Measurements from ENCODE around the gene SSBP1.
"Not testable (repeated sequence)": the region's sequence is repeated elsewhere in the genome, so short reads cannot be mapped to it uniquely, and the experiment has no call there.

The SSBP1 gene, protein sequence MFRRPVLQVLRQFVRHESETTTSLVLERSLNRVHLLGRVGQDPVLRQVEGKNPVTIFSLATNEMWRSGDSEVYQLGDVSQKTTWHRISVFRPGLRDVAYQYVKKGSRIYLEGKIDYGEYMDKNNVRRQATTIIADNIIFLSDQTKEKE

GRCh38 chr7:141737836-141738591 is at the start of gene SSBP1:
SSBP1 (plus strand) TSS chr7:141738358; CDS start chr7:141739167, 809 bp downstream.
- DNase-seq: peak; percentile 87

DNA sequence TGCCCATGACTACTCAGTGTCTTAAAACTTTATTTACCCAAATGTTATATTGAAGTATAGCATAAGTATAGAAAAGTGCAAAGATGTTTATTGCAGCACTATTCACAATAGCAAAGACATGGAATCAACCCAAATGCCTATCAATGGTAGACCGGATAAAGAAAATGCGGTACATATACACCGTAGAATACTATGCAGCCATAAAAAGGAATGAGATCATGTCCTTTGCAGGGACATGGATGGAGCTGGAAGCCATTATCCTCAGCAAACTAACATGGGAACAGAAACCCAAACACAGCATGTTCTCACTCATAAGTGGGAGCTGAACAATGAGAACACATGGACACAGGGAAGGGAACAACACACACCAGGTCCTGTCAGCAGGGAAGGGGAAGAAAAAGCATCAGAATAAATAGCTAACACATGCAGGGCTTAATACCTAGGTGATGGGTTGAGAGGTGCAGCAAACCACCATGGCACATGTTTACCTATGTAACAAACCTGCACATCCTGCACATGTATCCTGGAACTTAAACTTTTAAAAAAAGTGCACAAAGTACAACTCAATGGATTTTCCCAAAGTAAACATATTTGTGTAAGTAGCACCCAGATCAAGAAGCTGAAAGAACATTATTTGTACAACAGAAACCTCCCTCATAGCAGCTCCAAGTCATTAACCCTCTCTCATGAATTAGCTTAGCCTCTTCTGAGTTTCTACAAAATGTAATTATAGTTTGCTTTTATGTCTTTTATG is 48.9 kb upstream of the SSBP1 start:
- not testable (repeated sequence) for DNase-seq

GRCh38 chr7:141691540-141691939 is 46.6 kb upstream of the SSBP1 start:
- no peak for DNase-seq

GRCh38 chr7:141691961-141692360 is 46.2 kb upstream of the SSBP1 start:
- no peak for DNase-seq

GRCh38 chr7:141693082-141693481 is 45.1 kb upstream of the SSBP1 start:
- DNase-seq: no peak

- DNase-seq: no peak
Measured at GRCh38 chr7:141695803-141696289, 42.3 kb upstream of the SSBP1 start.

DNA sequence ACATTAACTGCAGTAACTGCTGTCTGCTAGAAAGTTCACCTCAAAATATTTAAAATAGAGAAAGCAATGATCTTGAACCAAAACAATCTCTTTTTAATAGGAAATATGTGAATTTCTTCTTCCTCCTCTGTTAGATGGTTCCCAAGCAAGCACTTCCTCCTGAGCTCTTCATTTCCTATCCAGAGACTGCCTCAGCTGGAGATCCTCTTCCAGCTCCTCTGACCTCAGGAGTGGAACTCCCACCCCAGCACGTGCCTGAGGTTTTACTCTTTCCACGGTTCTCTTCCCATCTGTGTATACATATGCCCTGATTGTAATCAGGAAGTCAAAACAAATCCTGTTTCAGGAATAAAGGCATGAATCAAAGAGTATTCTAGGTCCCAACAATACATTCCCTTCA is 41.8 kb upstream of the SSBP1 start:
- DNase-seq: no peak

DNA sequence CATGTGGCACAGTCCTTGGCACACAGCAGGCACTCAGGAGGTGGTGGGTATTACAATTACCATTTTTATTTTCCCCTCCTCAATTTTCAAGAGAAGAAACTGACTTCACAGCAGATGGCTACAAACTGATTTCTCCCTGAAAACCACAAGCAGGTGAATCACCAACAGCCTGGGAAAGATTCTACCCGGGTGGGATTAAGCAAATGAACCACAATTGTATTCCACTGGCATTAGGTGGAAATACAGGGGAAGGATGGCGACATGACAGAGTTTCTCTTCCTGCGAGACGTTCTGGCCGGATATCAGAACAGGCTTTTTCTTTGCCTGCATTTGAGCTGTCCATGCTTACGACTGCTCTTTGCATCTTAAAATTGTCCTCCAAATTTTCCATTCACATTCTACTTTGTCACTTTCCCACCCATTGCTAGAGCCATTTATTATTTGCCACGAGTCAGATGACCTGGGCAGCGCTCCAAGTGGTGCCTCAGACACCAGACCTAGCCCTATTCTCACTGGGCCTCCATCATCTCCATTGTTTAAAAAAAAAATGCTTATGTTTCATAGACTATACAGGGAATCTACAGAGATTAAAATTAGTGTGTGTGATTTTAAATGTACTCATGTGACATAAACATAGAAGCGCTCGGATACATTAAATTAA is 40.8 kb upstream of the SSBP1 start:
- DNase-seq: no peak

GRCh38 chr7:141698247-141699015 is 39.7 kb upstream of the SSBP1 start:
- DNase-seq: no peak

DNA sequence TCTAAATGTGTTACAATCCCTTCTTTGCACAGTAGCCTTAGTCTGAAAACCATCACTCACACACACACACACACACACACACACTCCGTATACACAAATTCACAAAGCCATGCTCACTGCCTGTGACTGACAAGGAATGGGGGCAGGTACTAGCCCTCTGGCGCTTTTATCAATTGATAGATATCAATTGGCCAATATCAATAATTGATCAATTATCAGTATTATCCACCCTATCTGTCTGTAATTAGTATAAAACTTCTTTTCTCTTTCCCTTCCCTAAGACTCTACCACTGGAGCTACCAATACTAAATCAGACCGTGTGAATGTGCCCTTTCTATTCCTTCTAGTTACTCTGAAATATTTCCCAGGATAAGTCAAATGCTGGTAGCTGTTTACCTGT is 38.3 kb upstream of the SSBP1 start:
- DNase-seq: no peak

DNA sequence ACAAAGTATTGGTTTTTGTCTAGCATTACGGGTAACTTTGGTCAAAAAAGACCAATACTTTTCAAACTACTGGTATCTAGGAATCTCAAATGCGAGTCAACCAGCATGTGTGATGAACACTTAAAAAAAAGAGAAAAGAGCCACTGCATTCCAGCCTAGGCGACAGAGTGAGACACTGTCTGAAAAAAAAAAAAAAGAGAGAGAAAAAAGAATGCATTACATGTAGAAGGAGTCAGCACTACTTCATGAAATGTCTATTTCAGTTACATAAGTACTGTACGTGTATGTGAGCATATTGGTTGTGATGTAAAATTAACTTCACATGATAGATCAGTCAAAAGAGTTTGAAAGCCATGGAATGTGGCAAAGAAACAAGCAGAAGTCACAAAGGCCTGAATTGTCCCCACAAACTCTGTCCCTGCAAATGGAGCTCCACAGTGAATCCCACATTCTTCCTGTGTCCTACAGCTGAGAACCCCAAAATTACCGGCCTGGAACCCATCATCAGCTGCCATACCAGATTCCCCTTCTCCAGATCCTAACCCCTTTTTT is 37.8 kb upstream of the SSBP1 start:
- DNase-seq: no peak

DNA sequence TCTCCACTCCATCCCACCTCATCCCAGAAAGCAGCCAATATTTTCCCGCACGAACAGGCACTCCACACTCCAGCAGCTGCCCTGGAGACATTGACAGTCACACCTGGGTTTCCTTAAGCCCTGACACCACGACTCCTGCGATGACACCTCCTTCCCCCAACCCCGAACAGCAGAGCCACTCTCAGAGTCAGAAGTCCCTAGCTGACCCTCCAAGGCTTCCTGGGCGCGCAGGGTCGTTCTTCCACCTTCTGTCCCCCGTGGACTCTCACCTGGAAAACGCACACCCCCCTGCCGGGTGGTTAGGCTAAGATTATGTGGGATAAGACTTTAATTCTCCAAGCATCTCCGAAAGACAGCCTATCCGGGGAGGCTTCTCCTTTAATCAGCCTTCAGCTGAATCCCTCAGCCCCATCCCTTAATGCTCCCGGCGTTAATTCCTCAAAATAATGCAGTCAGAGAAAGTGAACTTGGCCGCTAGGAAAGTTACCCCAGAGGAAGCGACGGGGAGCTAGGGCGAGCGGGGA is 37.2 kb upstream of the SSBP1 start:
- DNase-seq: no peak

DNA sequence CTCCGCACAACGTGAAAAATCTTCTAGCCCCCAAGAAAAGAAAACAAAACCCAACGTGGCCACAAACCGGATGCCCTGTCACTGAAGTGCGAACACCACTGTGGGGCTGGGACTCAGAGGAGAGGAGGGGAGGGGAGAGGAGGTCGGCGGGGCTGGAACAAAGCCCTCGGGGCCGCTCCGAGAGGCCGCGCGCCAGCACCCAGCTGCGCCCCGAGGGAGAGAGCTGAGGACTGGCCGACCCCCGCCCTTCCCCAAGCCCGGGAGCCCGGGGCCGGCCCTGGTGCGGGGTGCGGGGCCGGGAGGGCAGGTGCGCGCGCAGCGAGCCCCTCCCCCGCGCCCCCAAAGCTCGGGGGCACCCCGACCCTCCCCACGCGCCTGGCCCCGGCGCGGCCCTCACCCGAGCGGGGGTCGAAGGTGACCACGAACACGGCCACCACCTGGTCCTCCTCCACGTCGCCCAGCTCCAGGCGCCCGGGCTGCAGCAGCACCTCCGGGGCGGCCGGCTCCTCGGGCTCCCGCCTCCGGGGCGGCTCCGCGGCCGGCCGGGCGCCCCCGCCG is 36.6 kb upstream of the SSBP1 start:
- DNase-seq: peak; percentile 58

- peak; percentile 50 for DNase-seq
Measured at GRCh38 chr7:141702047-141702567, 36.1 kb upstream of the SSBP1 start, which contains the start of gene DENND11. DENND11 (minus strand) TSS chr7:141702166; CDS start chr7:141702153, 13 bp downstream.

- no peak for DNase-seq
Measured at GRCh38 chr7:141702892-141703291, 35.3 kb upstream of the SSBP1 start.

DNA sequence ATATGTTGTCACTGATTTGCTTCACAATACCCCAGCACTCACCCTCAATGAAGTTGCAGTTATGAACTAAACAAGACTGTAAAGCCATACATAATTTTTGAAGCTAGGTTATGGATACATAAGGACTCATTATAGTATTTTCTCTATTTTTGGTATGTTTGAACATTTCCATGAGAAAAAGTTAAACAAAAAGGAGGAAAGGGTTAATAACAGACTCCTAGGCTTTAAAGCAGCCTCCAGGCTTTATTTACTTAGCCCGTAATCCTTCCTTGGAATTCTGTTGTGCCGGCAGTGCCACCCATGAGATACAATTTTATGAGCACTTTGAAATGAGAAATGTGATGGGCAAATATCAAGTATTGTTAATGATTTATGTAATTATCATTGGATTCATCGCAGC is 34.0 kb upstream of the SSBP1 start:
- no peak for DNase-seq

- no peak for DNase-seq
Measured at GRCh38 chr7:141704741-141705140, 33.4 kb upstream of the SSBP1 start.

DNA sequence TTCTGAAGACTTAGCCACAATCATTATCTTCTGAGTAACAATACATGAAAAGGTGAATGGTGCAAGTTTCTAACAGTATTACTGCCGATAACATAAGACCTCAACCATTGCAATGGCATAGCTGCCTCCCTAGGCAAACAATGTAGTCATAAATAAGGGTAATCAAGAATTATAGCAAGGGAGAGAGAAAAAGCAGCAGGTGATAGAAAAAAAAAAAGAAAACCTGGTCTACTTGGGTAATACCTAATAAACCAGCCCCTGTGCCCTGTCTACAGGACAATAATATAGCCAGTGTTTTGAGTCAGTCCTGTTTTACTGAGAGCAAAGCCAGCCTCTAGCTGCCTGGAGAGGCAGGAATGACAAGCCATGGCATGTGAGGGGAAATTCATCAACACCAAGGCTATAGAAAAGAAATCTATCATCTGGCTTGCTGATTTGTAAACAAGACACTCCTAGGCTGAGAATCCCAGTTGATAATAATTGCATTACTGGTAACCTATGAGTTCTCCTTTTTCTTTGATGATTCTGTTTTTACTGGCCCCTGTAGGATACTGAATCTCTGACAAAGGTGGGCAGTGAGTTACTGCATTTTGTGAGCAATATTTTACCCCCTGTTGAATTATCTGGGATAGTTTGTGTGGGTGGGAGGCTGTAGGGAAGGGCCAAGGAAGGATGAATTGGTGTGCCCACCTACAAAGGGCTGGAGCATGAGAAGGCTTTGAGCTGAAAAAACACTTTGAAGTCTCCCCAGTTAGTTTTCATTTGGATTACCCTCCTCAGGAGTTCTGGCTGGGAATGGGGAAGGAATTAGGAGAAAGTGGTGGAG is 31.7 kb upstream of the SSBP1 start:
- no peak for DNase-seq

GRCh38 chr7:141708351-141708750 is 29.8 kb upstream of the SSBP1 start, which contains the start of gene WEE2:
WEE2 (plus strand) TSS chr7:141708353; CDS start chr7:141708759, 406 bp downstream.
- no peak for DNase-seq

DNA sequence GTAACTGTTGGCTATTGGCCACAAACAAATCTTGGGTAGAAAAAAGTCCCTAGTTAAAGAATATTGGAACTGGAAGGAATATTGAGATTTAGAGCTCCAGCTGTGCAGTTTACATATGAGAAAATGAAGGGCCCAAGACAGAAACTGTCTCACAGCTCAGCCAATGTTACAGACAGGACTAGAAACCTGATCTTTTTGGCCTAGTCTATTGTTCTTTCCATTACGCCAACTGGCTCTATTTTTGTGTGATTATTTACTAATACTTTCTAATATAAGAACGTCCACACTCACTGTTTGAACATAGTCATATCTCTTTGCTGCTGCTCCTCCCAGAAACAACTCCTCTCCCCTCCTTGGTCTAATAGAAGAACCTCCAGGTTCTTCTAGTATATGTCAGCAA is 28.8 kb upstream of the SSBP1 start:
- no peak for DNase-seq

Measured in activated CD4-positive, alpha-beta T cell treated with anti-CD3 and anti-CD28 coated beads, Interleukin-2, amount 50 U/mL, for 1 hour (primary cell).